Measurements from ENCODE around the gene DMD.
"Not testable (repeated sequence)": the region's sequence is repeated elsewhere in the genome, so short reads cannot be mapped to it uniquely, and the experiment has no call there.

The DMD gene

GRCh38 chrX:32269866-32270265 is 941.5 kb downstream of the DMD start:
- DNase-seq (ENCODE audit: low read depth in 2 of 2) = no peak

GRCh38 chrX:32268207-32268606 is 943.1 kb downstream of the DMD start:
- no peak for DNase-seq (ENCODE audit: low read depth in 2 of 2)

- DNase-seq (ENCODE audit: low read depth in 2 of 2) = no peak
Observed at GRCh38 chrX:32267796-32268195, 943.6 kb downstream of the DMD start.

- not testable (repeated sequence) for DNase-seq (ENCODE audit: low read depth in 2 of 2)
Observed at GRCh38 chrX:32246675-32247074, 964.7 kb downstream of the DMD start.

GRCh38 chrX:32195611-32196010 is 1015.7 kb downstream of the DMD start:
- no peak for DNase-seq (ENCODE audit: low read depth in 2 of 2)

- DNase-seq (ENCODE audit: low read depth in 2 of 2) = no peak
Observed at GRCh38 chrX:32191316-32191715, 1020.0 kb downstream of the DMD start.

GRCh38 chrX:32185160-32185559 is 1026.2 kb downstream of the DMD start:
- no peak for DNase-seq (ENCODE audit: low read depth in 2 of 2)

GRCh38 chrX:32183066-32183465 is 1028.3 kb downstream of the DMD start:
- no peak for DNase-seq (ENCODE audit: low read depth in 2 of 2)

- no peak for DNase-seq (ENCODE audit: low read depth in 2 of 2)
Observed at GRCh38 chrX:32176510-32176909, 1034.8 kb downstream of the DMD start.

- no peak for DNase-seq (ENCODE audit: low read depth in 2 of 2)
Observed at GRCh38 chrX:32170481-32170880, 1040.9 kb downstream of the DMD start.

- DNase-seq (ENCODE audit: low read depth in 2 of 2) = no peak
Observed at GRCh38 chrX:32155044-32155638, 1056.2 kb downstream of the DMD start.

GRCh38 chrX:32153585-32153984 is 1057.8 kb downstream of the DMD start:
- no peak for DNase-seq (ENCODE audit: low read depth in 2 of 2)

- no peak for DNase-seq (ENCODE audit: low read depth in 2 of 2)
Observed at GRCh38 chrX:32150141-32150540, 1061.2 kb downstream of the DMD start.

GRCh38 chrX:32141841-32142240 is 1069.5 kb downstream of the DMD start:
- no peak for DNase-seq (ENCODE audit: low read depth in 2 of 2)

- DNase-seq (ENCODE audit: low read depth in 2 of 2) = no peak
Observed at GRCh38 chrX:32139476-32139875, 1071.9 kb downstream of the DMD start.

GRCh38 chrX:32137525-32137924 is 1073.8 kb downstream of the DMD start:
- DNase-seq (ENCODE audit: low read depth in 2 of 2) = no peak

GRCh38 chrX:32126997-32127396 is 1084.4 kb downstream of the DMD start:
- no peak for DNase-seq (ENCODE audit: low read depth in 2 of 2)

GRCh38 chrX:32118832-32119231 is 1092.5 kb downstream of the DMD start:
- DNase-seq (ENCODE audit: low read depth in 2 of 2) = no peak

GRCh38 chrX:32116047-32116446 is 1095.3 kb downstream of the DMD start:
- DNase-seq (ENCODE audit: low read depth in 2 of 2) = no peak

GRCh38 chrX:32087663-32088062 is 1123.7 kb downstream of the DMD start:
- no peak for DNase-seq (ENCODE audit: low read depth in 2 of 2)

- DNase-seq (ENCODE audit: low read depth in 2 of 2) = no peak
Observed at GRCh38 chrX:32084757-32085156, 1126.6 kb downstream of the DMD start.

GRCh38 chrX:32048285-32048684 is 1163.1 kb downstream of the DMD start:
- DNase-seq (ENCODE audit: low read depth in 2 of 2) = no peak

- no peak for DNase-seq (ENCODE audit: low read depth in 2 of 2)
Observed at GRCh38 chrX:32045149-32045548, 1166.2 kb downstream of the DMD start.

GRCh38 chrX:32041181-32041580 is 1170.2 kb downstream of the DMD start:
- no peak for DNase-seq (ENCODE audit: low read depth in 2 of 2)

All from stimulated activated CD4-positive, alpha-beta T cell treated with anti-CD3 and anti-CD28 coated beads, Interleukin-1b, Interleukin-23, amount 100 ng/mL, for 1 hour (primary cell).